Measurements from ENCODE around the gene TRAF3IP1. TPM values are rescaled to one million over a fixed set of nuclear protein-coding genes. Genes with fewer than 3 reads are reported as not detected.

TRAF3IP1 gene
- total and polyA plus RNA-seq, 2 donors (not counting 1 experiment from before 2014, with no cell fraction given) = 3.9 to 9.2 TPM

DNA sequence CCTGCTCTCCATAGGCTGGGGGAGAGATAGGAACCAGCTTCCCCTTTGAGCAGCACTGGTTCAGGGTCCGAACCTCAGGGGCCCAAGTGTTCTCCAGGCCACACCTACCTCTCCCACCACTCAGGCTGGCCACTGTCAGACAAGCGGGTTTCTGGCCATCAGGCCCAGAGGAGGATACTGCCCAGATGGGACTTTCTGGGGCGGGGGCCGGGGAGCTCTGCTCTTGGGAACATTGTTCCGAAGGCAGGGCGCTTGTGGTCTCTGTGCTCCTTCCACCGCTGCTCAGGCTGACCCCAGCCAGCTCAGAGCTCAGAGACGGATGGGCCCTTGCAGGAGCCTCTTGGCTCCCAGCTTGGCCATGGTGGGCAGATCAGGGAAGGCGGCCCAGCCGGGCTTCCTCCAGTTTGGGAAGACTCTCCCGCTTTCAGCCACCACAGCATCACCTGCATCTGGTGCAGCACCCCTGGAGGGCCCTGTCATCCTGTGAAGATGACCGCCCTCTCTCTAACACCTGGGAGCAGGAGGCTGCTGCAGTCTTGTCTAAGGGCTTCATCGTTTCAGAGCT lies 5.2 kb upstream of the TRAF3IP1 start:
- Histone ChIP-seq H4K20me1 (ENCODE audit: control insufficient read depth, extremely low read depth, insufficient read depth, low read length) (no peaks in the 10 kb centered on the region), H3K4me3 (replicated peaks in 1 of 4; ENCODE audit: control extremely low read depth in 1 of 4, insufficient read depth in 1 of 4, low read depth in 3 of 4, low read length in 4 of 4) (no peak overlapping the region), H2AFZ (ENCODE audit: low read length) (no peak overlapping the region), H3K36me3 (ENCODE audit: control insufficient read depth, insufficient read depth, low read length) (no peaks in the 10 kb centered on the region), H3K27me3 (ENCODE audit: control insufficient read depth, insufficient read depth, low read length) (no peaks in the 10 kb centered on the region), H3K79me2 (ENCODE audit: control insufficient read depth, insufficient read depth, low read length) (no peaks in the 10 kb centered on the region), H3K4me1 (ENCODE audit: control insufficient read depth, extremely low read depth, insufficient read depth, low read length) (peaks cover 2% of the 10 kb centered on the region), H3K27ac (ENCODE audit: insufficient read depth, low read length) (no peak overlapping the region), H3K4me2 (ENCODE audit: extremely low read depth, insufficient read depth, low read length) (no peak overlapping the region), H3K9me3 (ENCODE audit: control insufficient read depth, insufficient read depth, low read depth, low read length) (no peaks in the 10 kb centered on the region), H3K9ac (ENCODE audit: insufficient read depth, low read length) (no peak overlapping the region)
- TF ChIP-seq, protein P1, sequence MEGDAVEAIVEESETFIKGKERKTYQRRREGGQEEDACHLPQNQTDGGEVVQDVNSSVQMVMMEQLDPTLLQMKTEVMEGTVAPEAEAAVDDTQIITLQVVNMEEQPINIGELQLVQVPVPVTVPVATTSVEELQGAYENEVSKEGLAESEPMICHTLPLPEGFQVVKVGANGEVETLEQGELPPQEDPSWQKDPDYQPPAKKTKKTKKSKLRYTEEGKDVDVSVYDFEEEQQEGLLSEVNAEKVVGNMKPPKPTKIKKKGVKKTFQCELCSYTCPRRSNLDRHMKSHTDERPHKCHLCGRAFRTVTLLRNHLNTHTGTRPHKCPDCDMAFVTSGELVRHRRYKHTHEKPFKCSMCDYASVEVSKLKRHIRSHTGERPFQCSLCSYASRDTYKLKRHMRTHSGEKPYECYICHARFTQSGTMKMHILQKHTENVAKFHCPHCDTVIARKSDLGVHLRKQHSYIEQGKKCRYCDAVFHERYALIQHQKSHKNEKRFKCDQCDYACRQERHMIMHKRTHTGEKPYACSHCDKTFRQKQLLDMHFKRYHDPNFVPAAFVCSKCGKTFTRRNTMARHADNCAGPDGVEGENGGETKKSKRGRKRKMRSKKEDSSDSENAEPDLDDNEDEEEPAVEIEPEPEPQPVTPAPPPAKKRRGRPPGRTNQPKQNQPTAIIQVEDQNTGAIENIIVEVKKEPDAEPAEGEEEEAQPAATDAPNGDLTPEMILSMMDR (conservative IDR thresholded peaks at IDR 0.05 in 1 of 2, IDR thresholded peaks at IDR 0.05 in 1 of 2; ENCODE audit: low read depth in 1 of 2, low read length in 2 of 2) = no peak
- TF ChIP-seq EZH2 (IDR thresholded peaks at IDR 0.05; ENCODE audit: low read length, missing control alignments) = no peak
- DNase-seq (ENCODE audit: low read depth in 2 of 2) = no peak

DNA sequence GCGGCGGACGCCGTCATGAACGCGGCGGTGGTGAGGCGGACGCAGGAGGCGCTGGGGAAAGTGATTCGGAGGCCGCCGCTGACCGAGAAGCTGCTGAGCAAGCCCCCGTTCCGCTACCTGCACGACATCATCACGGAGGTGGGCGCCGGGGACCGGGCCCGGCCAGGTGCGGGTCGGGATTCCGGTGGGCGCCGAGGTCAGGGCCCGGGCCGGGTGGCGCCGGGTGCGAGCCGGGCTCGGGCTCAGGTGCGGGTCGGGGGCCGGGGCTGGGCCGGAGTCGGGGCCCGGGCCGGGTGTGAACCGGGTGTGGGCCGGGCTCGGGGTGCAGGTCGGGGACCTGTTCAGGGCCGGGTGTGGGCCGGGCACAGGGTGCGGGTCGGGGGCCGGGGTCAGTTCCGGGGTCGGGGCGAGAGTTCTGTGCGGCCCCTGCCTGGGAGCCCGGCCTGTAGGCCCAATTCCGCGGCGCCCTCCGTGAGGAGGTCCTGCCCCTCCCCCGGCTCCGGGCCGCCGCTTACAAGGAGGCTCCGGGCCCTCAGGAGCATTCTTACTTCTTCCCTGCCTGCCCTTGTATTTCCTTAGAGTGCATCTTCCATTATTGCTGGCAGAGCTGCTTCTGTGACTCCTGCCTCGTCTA lies 447 bp downstream of the TRAF3IP1 start:
- Histone ChIP-seq H3K36me3 (ENCODE audit: control insufficient read depth, insufficient read depth, low read length) (no peaks in the 10 kb centered on the region), H3K9me3 (ENCODE audit: control insufficient read depth, insufficient read depth, low read depth, low read length) (no peaks in the 10 kb centered on the region), H3K4me3 (replicated peaks in 1 of 4; ENCODE audit: control extremely low read depth in 1 of 4, insufficient read depth in 1 of 4, low read depth in 3 of 4, low read length in 4 of 4) (peak overlapping the region; percentile 63 to 72 (median 68)), H4K20me1 (ENCODE audit: control insufficient read depth, extremely low read depth, insufficient read depth, low read length) (no peaks in the 10 kb centered on the region), H3K4me2 (ENCODE audit: extremely low read depth, insufficient read depth, low read length) (peak overlapping the region; percentile 93), H3K9ac (ENCODE audit: insufficient read depth, low read length) (peak overlapping the region; percentile 67), H3K79me2 (ENCODE audit: control insufficient read depth, insufficient read depth, low read length) (peaks cover 7% of the 10 kb centered on the region), H3K27me3 (ENCODE audit: control insufficient read depth, insufficient read depth, low read length) (no peaks in the 10 kb centered on the region), H3K4me1 (ENCODE audit: control insufficient read depth, extremely low read depth, insufficient read depth, low read length) (peaks cover 9% of the 10 kb centered on the region), H2AFZ (ENCODE audit: low read length) (peak overlapping the region; percentile 54), H3K27ac (ENCODE audit: insufficient read depth, low read length) (peak overlapping the region; percentile 14)
- DNase-seq (ENCODE audit: low read depth in 2 of 2) = peak; percentile 8 to 15
- no peak for TF ChIP-seq EZH2 (IDR thresholded peaks at IDR 0.05; ENCODE audit: low read length, missing control alignments)
- TF ChIP-seq, protein P1 (conservative IDR thresholded peaks at IDR 0.05 in 1 of 2, IDR thresholded peaks at IDR 0.05 in 1 of 2; ENCODE audit: low read depth in 1 of 2, low read length in 2 of 2) = no peak

DNA sequence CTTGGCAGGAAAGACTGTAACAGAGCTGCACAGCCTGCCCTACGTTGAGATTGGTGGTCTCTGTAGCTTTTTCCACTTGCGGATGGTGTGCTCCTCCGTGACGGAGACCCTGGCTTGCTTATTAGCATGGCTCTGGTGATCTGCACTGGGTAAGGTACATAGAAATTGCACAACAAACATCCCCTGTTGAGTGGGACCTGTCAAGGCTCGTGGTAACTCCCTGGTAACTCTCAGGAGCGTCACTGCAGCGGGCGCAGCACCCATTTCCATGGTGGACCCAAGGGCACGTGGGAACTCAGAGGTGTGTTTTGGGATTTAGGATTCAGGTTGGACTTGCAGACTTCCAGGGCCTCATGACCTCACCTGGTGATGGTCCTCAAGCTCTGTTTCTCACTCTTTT lies 1.1 kb downstream of the TRAF3IP1 start:
- Histone ChIP-seq H3K79me2 (ENCODE audit: control insufficient read depth, insufficient read depth, low read length) (peaks cover 7% of the 10 kb centered on the region), H3K27me3 (ENCODE audit: control insufficient read depth, insufficient read depth, low read length) (no peaks in the 10 kb centered on the region), H3K4me2 (ENCODE audit: extremely low read depth, insufficient read depth, low read length) (peak overlapping the region; percentile 93), H3K9ac (ENCODE audit: insufficient read depth, low read length) (peak overlapping the region; percentile 67), H3K27ac (ENCODE audit: insufficient read depth, low read length) (no peak overlapping the region), H3K36me3 (ENCODE audit: control insufficient read depth, insufficient read depth, low read length) (no peaks in the 10 kb centered on the region), H3K4me1 (ENCODE audit: control insufficient read depth, extremely low read depth, insufficient read depth, low read length) (peaks cover 9% of the 10 kb centered on the region), H4K20me1 (ENCODE audit: control insufficient read depth, extremely low read depth, insufficient read depth, low read length) (no peaks in the 10 kb centered on the region), H3K9me3 (ENCODE audit: control insufficient read depth, insufficient read depth, low read depth, low read length) (no peaks in the 10 kb centered on the region), H3K4me3 (replicated peaks in 1 of 4; ENCODE audit: control extremely low read depth in 1 of 4, insufficient read depth in 1 of 4, low read depth in 3 of 4, low read length in 4 of 4) (peak overlapping the region; percentile 63 to 72 (median 68)), H2AFZ (ENCODE audit: low read length) (no peak overlapping the region)
- TF ChIP-seq EZH2 (IDR thresholded peaks at IDR 0.05; ENCODE audit: low read length, missing control alignments) = no peak
- TF ChIP-seq, protein P1 (conservative IDR thresholded peaks at IDR 0.05 in 1 of 2, IDR thresholded peaks at IDR 0.05 in 1 of 2; ENCODE audit: low read depth in 1 of 2, low read length in 2 of 2) = no peak
- no peak for DNase-seq (ENCODE audit: low read depth in 2 of 2)
